CD4-positive, alpha-beta T cell treated with Interleukin-10 for 1 hour (primary cell): ENCODE measurements around the gene ZNF207.
"Not testable (repeated sequence)": the region's sequence is repeated elsewhere in the genome, so short reads cannot be mapped to it uniquely, and the experiment has no call there.

Experiments used
- DNase-seq: peaks from one replicate; pipeline ENCODE4 v3.0.0-alpha.2; 2020

Gene ZNF207

DNA sequence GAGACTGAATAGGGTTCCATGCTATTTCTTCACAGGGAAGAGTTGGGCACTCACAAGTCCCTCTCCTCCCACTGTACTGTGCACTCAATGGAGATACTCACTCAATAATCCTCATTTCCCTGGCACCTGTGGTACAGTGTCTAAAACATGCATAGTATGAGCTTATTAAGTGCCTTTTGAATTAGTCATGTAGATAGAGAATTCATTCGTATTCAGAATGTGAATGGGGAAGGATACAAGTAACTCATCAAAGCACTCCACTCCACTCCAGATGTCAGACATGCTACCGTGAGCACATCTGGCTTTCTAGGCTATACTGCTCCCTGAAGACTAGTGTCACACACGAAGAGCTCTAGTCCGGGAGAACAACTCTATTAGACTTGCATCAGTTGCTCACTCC, 14.3 kb upstream of the ZNF207 start:
- DNase-seq = no peak

DNA sequence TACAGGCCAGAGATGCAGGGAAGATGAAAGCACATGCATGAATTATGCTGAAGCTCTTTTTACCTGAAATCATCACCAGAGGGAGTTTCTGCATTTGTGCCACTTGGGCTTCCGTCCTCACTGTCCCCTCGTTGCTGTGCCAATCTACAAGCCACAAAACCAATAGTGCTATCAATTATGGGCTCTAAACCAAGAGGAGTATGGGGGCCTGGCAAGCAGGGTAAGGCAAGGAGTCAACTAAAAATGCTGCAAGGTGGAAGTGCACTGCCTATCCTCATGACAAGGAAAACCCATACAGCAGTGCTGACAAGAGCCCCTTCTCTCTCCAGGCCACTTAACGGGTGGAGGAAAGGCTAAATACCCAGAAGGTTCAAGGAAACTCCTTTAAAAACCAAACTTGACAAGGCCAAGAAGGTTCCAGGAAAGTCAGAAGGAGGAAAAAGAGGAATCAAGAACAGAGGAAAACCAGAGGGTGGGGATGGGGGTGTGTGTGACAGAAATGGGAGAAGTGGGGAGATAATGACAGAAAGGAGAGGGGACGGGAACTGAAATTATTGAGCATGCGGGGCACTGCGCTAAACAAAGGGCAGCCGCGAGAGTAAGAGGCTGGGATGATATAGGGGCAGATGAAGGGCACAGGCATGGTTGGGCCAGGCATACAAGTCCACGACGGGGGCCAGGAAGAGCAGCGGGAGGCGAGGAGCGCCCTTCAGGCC, 8.7 kb upstream of the ZNF207 start:
- DNase-seq = peak; percentile 75

DNA sequence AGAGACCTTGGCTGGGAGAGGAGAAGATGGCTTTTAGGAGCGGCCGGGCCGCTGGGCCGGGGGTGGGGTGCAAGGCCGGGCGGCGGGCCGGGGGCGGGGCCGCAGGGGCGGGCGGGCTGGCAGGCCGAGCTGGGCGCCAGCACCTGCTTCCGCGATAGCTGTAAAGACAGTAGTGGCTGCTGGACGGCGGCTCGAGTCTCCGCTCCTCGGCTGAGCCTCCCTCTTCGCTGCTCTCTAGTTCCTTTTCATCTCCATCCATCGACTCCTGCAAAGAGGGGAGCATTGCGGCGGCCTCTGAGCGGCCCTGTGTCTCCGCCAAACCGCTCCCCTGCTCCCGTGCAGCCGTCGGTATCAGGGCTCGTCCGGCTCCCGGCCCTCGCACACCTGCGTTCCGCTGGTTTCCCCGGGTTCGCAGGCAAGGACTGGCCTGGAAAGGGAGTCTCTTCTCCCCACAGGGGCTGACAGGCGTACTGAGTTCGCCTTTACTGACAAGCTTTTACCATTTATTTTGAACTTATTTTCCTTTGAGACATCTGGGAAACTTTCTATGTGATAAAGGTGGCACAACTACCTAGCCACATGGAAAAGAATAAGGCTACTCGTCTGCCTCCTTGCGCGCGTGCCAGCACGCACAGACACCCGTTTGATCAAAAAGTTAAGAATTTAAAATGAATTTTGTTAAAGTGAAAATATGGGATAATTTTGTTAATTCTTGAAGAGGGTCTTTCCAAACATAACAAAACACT, 7.9 kb upstream of the ZNF207 start, which contains the start of gene C17orf75:
Gene C17orf75 (minus strand): TSS at position 317 of the 746 bp plus-strand sequence. CDS start 34 bp downstream, at position 283.
- DNase-seq = peak; percentile 81

DNA sequence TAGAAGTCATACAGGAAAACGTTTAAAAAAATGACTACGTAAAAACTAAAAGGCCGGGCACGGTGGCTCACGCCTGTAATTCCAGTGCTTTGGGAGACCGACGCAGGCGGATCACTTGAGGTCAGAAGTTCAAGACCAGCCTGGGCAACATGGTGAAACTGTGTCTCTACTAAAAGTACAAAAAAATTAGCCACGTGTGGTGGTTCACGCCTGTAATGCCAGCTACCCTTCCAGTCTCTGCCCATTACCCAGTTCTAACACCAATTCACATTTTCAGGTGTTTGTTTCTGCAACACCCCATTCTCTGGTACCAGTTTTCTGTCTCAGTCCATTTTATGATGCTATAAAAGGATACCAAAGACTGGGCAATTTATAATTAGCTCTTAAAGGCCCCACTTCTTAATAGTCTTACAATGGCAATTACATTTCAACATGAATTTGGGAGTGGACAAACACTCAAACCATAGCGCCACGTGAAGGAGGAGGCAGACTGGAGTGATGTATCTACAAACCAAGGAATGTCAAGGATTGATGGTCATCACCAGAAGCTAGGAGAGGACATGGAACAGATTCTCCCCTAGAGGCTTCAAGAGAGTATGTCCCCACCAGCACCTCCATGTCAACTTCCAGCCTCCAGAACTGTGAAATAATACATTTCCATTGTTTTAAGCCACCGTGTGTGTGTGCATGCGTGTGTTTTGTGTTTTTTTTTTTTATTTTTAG, 7.2 kb upstream of the ZNF207 start:
- no peak for DNase-seq

DNA sequence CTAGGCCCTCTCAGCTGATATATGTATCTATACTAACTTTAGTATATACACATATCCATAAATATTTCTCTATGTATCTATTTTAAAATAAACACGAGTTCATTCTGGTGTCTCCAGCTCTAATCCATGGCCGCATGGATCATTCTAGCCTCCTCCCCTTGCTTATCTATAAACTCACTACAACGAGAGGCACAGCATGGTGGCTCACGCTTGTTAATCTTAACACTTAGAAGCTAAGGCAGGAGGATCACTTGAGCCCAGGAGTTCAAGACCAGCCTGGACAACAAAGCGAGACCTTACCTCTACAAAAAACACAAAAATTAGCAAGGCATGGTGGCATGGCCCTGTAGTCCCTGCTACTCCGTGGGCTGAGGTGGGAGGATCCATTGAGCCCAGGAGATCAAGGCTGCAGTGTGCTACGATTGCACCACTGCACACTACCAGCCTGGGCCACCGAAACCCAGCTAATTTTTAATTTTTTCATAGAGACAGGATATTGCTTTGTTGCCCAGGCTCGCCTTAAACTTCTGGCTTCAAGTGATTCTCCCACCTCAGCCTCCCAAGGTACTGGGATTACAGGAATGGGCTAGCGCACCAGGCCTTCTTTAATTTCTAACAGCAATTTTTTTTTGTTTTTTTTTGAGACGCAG, 3.9 kb upstream of the ZNF207 start:
- no peak for DNase-seq

DNA sequence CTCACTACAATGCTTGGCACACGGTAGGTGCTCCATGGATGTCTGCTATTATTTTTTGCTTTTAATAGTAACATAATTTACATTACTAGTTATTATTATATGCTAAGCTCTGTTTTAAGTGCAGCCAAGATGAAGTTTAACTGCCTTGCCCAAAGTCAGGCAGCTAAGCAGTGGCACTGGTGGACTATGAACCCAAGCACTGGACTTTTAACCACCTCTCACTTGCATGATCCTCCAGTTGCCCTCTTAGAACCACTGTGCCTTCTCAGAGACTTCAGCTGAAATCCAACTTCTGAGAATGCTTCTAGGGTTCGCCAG, 1.5 kb upstream of the ZNF207 start:
- no peak for DNase-seq

DNA sequence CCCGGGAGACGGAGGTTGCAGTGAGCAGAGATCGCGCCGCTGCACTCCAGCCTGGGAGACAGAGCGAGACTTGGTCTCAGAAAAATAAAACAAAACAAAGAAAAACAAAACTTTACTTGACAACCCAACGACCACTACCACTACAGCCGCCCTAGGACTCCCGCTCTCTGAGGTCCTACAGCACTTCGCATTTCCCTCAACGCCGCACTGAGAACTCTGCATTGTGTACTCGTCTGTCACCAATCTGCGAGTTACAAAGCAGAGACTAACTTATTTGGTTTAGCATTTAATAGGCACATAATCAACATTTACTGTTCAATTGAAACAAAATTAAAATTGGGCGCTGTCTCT, 479 bp upstream of the ZNF207 start:
- no peak for DNase-seq

DNA sequence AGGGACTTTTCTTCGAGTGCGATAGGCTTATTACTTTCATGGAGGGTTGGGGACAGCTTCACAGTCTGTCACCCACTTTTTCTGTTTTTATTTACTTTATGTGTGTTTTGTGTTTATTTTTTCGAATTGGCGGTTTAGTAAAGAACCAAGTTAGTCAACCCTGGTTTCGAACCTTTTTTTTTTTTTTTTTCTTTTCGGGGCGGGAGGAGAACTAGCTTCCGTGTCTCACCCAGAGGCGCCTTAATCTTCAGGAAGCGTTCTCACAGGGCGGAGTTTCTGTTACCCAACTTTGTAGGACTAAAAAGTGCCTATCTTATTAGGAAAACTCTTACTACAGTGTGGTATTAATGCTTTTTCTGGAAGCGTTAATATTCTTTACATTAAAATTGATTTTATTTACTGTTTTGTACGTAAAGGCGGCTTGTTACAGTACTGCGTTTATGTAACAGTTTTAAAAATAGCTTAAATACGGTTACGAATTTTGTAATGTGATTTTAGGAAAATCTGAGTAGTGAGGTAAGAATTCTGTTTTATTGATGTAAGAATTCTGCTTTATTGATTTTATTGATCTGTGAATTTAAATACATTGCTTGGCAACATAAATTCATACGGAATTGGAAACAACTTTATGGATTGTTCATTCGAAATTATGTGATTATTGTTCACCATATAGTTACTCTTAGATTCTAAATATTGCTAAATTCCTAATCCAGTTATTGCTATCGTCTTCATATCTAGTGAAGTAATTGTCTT, 885 bp downstream of the ZNF207 start:
- DNase-seq = peak; percentile 67

DNA sequence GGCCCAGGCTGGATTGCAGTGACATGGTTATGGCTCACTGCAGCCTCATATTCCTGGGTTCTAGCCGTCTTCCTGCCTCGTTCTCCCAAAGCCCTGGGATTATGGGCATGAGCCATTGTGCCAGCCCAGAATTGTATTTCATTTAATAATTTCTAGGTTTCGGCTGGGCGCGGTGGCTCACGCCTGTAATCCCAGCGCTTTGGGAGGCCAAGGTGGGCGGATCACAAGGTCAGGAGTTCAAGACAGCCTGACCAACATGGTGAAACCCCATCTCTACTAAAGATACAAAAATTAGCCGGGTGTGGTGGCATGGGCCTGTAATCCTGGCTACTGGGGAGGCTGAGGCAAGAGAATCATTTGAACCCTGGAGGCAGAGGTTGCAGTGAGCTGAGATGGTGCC, 2.8 kb downstream of the ZNF207 start:
- not testable (repeated sequence) for DNase-seq

DNA sequence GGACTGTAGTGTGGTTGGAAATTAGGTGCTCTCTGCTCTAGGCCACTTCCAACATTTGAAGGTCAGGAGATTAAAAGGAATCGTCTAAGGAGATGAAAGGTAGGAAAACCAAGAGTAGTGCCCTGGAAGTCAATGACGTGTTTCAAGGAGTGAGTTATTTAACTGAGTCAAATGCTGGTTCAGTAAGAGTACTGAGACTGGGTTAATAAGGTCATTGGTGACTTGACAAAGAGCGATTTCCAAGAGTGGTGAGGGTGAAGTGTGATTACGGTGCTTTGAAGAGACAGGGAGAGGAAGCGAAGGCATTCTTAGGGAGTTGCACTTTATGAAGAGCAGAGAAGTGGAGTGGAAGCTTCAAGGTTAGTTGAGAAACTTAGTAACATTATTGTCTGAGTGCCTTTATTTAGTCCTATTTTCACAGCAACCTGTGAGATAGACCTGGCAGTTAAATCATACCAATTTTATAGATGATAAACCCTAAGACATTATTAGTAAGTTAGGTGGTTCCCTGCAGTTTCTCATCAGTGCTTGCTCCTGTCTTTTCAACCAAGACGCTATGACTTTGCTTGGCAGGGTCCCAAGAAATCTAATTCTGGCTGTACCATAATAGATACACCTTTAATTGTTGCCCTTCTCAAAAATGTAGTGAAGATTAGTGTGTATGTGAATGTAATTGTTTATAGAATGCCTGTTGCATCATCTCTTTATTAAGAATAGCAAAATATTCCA, 5.9 kb downstream of the ZNF207 start:
- no peak for DNase-seq

DNA sequence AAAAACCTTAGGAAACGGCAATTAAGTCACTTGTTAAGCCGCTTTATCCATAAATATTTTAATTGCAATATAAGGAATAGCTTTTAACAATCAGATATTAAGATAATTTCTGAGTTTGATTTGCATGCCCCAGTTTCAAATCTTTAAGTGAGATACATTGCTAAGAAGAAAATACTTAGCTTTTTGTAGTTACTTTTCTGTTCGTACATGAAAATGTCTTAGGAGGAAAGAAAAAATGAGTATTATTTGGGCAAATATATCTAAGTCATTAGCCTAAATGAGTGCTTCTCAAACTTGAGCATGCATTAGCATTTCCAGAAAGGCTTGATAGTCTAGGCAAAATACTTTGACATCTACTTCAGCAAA, 6.4 kb downstream of the ZNF207 start:
- no peak for DNase-seq

DNA sequence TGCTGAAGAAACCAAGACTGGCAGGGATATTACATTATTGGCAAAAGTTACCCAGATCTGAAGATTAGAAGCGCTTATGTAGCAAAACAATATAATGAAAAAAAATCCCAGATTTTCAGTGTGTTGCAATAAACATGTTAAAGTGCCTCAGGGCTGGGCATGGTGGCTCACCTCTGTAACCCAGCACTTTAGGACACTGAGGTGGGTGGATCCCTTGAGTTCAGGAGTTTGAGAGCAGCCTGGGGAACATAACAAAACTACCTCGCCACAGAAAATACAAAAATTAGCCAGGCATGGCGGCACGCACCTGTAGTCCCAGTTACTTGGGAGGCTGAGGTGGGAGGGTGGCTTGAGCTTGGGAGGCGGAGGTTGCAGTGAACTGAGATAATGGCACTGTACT, 6.8 kb downstream of the ZNF207 start:
- DNase-seq = no peak

DNA sequence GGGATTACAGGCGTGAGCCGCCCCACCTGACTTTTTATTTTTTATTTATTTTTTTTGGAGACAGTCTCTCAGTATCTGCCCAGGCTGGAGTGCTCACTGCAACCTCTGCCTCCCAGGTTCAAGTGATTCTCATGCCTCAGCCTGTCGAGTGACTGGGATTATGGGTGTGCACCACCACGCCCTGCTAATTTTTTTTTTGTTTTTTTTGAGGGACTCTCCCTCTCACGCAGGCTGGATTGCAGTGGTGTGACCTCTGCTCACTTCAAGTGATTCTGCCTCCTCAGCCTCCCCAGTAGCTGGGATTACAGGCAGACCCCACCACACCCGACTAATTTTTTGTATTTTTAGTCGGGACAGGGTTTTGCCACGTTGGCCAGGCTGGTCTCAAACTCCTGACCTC, 7.7 kb downstream of the ZNF207 start:
- DNase-seq = no peak

DNA sequence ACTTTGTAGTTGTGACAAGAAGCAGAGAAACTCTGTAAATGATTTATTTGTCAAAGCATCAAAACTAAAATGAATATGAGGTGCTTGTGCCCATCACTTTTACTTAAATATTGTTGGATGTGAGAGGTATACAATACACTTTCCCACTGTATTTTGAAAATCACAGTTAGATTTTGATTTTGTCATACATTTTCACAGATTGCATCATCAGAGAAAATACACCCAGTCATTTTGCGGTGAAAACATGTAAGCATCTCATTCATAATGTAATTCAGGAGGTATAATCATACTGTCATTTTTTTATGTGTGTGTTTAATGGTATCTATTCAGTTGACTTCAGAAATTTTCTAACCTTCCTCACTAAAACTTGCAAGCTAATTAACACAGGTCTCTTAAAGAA, 11.3 kb downstream of the ZNF207 start:
- DNase-seq = no peak

DNA sequence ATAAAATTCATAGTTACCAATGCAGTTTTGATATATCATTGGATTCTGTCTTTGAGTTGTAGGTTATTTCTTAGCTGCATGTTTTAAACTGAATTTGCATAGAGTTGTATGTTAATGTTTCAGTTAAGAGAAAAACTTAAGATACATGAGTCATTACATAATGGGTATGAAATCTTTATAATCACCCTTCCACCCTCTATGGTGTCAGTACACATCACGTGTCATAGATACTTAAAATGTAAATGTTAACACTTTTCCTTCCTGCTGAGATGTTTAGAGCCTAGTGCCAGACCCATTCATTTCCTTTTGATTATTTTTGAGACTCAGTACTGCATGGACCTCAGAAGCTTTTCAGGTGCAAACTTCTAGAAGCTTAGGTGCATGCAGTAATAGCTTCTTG, 20.5 kb downstream of the ZNF207 start:
- DNase-seq = no peak

DNA sequence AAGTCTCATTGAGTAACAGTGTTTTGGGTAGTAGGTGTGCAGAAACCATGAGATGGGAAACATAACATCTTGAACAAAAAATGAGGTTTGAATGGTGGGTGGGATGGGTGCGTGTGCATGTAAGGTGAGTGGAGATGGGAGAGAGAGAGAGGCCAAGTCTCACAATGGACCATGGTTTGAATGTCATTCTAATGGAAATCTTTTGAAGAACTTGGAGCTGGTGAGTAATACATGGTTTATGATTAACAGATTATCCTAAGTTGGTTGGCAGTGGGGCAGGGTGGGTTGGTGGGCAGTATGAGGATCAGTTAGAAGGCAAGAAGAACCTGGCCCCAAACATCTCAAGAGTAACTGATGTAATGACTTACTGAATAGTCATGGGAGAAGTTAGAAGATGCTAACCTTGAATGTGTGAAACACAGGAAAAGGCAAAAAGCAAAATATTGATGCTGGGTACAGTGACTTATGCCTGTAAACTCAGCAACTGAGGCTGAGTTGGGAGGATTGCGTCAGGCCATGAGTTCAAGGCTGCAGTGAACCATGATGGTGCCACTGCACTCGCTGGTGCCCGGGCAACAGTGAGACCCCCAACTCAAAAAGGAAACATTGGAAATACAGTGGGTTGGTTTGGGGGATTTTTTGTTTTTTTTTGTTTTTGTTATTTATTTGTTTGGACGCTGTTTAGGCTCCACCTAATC, 32.7 kb downstream of the ZNF207 start:
- DNase-seq = no peak

DNA sequence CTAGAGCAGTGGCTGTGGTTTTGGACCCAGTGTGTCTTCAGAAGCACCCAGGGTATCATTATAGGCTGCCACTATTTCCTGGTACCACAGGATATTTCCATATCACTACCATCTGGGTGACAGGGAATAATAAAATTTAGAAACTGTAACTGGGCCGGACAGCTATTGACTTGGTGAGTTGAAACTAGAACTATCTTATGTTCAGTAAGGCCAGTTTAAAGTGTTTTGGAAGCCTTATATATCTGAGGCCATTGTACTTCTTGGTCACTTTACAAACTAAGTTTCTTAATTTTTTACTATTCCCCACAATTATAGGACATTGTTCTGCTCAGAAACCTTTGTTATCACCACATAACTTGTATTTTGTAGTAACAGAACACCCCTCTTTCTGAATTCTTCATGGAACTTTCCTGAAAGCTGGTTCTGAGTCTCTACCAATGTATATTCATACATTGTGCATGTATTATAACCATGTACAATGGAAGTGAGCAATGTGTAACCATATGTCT, 34.0 kb downstream of the ZNF207 start:
- no peak for DNase-seq

DNA sequence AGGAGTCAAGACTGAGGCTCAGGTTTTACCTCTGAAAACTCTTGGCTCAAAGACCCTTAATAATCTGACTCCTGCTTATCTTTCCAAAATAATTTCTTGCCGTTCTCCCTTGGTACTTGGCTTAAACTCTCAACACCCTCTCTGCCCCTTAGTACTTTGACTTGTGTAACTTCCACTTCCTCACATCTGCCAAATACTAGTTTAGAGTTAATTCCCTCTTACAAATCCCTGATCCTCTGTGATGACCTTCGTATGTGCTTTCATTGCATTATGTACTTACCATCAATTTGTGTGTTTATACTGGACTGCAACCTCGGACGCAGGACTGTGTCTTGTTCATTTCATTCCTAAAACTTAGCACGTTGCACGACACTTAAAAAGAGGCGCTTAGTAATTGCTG, 35.2 kb downstream of the ZNF207 start:
- no peak for DNase-seq

DNA sequence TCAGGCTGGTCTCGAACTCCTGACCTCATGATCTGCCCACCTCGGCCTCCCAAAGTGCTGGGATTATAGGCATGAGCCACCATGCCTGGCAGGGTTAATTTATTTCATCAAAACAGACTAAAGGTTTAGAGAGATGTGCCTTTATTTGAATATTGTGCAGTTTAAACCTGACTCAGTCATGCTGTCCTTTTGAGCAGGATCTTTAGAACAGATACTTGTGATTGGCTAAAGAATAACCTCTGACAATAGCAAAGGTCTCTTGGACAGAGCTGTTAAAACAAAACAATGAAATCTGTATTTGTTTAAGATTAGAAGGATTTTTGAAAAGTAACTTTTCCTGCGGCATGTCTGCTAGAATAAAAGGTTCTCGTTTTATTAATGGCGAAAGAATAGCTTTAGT, 36.0 kb downstream of the ZNF207 start:
- no peak for DNase-seq

DNA sequence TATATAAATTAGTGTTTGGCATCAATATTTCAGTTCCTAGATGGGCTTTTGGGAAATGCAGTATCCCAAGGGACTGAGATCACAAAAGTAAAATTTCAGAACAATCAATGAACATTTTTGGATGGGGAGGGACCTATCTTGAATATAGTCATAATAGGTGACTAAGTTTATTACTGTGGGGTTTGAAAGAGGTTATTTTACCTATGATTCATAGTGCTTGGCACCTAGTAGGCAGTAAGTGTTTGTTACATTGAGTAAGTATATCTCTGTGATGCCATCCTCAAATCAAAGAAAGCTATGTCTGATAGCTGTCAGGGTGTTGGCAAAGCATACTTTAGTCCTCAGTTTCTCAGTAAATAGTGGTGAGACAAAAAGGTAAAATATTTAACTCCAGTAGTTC, 36.9 kb downstream of the ZNF207 start:
- DNase-seq = no peak

DNA sequence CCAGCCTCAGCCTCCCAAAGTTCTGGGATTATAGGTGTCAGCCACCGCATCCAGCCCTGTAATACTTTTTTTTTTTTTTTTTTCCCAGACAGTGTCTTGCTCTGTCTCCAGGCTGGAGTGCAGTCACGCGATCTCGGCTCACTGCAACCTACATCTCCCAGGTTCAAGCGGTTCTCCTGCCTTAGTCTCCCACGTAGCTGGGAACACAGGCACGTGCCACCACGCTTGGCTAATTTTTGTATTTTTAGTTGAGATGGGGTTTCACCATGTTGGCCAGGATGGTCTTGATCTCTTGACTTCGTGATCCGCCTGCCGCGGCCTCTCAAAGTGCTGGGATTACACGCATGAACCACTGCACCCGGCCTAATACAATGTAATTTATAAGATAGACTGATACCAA, 38.2 kb downstream of the ZNF207 start:
- not testable (repeated sequence) for DNase-seq
